Prostate gland (tissue), 2 donors: Measurements from ENCODE around the gene NUDT7.

Experiments used
- POLR2A ChIP-seq: fragments of 450-650 bp; IDR thresholded peaks from one replicate; pipeline ENCODE4 v1.6.1; 2016; ENCODE audit warnings: antibody characterized with exemption, mild to moderate bottlenecking
- POLR2AphosphoS5 ChIP-seq: sonication (generic); formaldehyde crosslinking; IDR thresholded peaks from one replicate; pipeline ENCODE4 v1.6.1; 2017; ENCODE audit warnings: antibody characterized with exemption
- TF ChIP-seq, protein P1 (sequence below), 4 experiments: fragments of 200-600 bp in 2 of 4; fragments of 450-650 bp in 2 of 4; sonication (generic) in 2 of 4; IDR thresholded peaks; 1 replicate in 3 of 4; 2 replicates in 1 of 4; pipeline ENCODE4 v1.5.1; 2016 to 2019; ENCODE audit warnings: antibody characterized with exemption in 4 of 4, mild to moderate bottlenecking in 2 of 4, moderate library complexity in 2 of 4

DNA sequence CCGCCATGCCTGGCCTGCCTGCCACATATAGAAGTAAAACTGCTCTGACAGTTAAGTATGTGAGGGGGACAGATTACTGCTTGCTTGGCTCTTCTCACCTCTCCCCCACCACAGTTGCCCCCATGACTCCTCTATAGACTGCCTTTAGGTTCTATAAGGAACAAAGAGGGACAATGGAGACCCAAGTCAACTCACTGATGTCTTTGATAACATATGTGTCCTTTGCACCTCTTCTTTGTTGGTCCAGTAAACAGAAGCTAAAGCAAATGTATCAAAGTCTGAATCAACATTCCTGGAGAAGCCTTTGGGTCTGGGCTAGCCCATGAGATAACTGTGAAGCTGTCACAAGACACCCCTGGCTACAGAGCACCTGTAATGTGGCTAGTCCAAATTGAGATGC lies 27.1 kb downstream of the NUDT7 start:
- TF ChIP-seq, protein P1, sequence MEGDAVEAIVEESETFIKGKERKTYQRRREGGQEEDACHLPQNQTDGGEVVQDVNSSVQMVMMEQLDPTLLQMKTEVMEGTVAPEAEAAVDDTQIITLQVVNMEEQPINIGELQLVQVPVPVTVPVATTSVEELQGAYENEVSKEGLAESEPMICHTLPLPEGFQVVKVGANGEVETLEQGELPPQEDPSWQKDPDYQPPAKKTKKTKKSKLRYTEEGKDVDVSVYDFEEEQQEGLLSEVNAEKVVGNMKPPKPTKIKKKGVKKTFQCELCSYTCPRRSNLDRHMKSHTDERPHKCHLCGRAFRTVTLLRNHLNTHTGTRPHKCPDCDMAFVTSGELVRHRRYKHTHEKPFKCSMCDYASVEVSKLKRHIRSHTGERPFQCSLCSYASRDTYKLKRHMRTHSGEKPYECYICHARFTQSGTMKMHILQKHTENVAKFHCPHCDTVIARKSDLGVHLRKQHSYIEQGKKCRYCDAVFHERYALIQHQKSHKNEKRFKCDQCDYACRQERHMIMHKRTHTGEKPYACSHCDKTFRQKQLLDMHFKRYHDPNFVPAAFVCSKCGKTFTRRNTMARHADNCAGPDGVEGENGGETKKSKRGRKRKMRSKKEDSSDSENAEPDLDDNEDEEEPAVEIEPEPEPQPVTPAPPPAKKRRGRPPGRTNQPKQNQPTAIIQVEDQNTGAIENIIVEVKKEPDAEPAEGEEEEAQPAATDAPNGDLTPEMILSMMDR (IDR thresholded peaks at IDR 0.05): no peak
- TF ChIP-seq POLR2AphosphoS5 (no peak), POLR2A (no peak)
